Measurements from ENCODE around the gene FBXO24. TPM values are rescaled to one million over a fixed set of nuclear protein-coding genes. Genes with fewer than 3 reads are reported as not detected.

Gene FBXO24
- total and polyA plus RNA-seq, 7 experiments from 2014 or later, result 0.75 to 3.1 (median 2.0) TPM

DNA sequence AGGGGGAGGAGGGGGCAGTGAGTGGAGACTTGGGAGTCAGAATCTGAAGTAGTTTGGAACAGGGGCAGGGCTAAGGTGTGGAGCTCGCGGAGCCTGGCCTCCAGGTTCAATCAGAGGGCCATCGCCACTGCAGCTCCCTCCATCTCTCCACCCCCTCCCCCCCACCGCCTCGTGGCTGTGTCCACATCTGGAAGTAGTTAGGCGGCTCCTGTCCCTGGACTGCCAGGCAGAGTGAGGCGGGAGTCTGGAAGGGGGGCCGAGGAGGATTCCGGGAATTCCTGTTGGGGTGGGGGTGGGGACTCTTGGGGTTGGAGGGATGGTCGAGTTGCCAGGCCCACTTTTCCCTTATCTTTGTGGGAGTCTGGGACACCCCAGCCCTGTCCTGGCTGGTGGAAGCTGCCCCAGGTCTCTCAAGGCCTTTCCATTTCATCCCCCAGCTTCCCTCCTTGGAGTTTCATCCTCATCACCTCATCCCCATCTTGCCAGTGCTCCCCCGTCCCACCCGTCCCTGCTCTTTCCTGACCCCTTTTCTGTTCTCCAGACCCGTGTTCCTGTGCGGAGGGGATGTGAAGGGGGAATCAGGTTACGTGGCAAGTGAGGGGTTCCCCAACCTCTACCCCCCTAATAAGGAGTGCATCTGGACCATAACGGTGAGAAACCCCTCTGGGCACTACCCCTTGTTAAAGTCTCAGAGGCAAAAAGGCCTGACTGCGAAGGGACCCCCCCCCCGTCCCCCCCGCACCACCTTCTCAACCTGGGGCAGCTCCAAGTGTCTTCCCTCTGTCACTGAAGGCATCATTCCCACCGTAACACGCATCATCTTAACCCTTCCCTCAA lies 17.0 kb downstream of the FBXO24 start:
- H3K36me3 ChIP-seq (ENCODE audit: control insufficient read depth in 2 of 3, insufficient read depth in 3 of 3, low read length in 3 of 3), result no peaks in the 10 kb centered on the region
- ATAC-seq (no peak), DNase-seq (no peak)
- H3K9me3 ChIP-seq (ENCODE audit: control insufficient read depth in 2 of 3, low read length in 3 of 3), result no peaks in the 10 kb centered on the region
- peak overlapping the region; percentile 67 for H3K27ac ChIP-seq (ENCODE audit: low read depth, low read length)
- ChIA-PET POLR2A (interaction anchor here (0.7 to 2.6 kb wide), 9 partner anchors 9 to 70 kb away, joined by 3 to 29 read pairs (median 5); partner anchors contain the start of genes FBXO24, LRCH4 and MOSPD3), CTCF (interaction anchor here (0.9 to 1.6 kb wide), 5 partner anchors 13 to 87 kb away, joined by 3 to 6 read pairs (median 3); no protein-coding TSS in a partner anchor)
- Mint-ChIP-seq H3K36me3 (no peaks in the 10 kb centered on the region), H3K27ac (peak overlapping the region; percentile 7 to 92 (median 66)), H3K4me1 (peaks cover 7 to 41% (median 20%) of the 10 kb centered on the region in 7 donors), H3K4me3 (peak overlapping the region; percentile 56 to 94 (median 84)), H3K9me3 (peaks cover 0 to 2% (median 0%) of the 10 kb centered on the region in 11 donors), H3K27me3 (peaks cover 0 to 15% (median 0%) of the 10 kb centered on the region in 5 donors)
- H3K27me3 ChIP-seq (ENCODE audit: control insufficient read depth in 2 of 2, insufficient read depth in 2 of 2, low read length in 2 of 2), result no peaks in the 10 kb centered on the region
- H3K4me3 ChIP-seq (ENCODE audit: low read length), result peak overlapping the region; percentile 66
- peaks cover 6 to 10% of the 10 kb centered on the region in 2 donors for H3K4me1 ChIP-seq (ENCODE audit: control insufficient read depth in 2 of 2, insufficient read depth in 2 of 2, low read length in 2 of 2)
- intact Hi-C loops (cut with micrococcal nuclease), result no loop called here

DNA sequence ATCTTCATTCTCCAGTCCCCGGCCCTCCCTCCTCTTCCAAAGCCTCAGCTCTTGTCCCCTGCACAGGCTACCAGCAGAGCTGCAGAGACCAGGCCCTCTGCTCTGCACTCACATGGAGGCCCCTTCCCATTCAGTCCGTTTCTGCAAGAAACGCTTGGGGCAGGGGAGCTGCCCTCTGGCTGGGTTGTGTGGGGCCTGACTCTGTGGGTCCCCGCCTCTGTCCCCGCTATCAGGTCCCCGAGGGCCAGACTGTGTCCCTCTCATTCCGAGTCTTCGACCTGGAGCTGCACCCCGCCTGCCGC lies 17.5 kb downstream of the FBXO24 start:
- ChIA-PET CTCF (interaction anchor here (0.9 to 1.6 kb wide), 4 partner anchors 15 to 87 kb away, joined by 3 to 6 read pairs (median 3); no protein-coding TSS in a partner anchor), POLR2A (interaction anchor here (0.5 to 2.6 kb wide), 10 partner anchors 9 to 126 kb away, joined by 3 to 29 read pairs (median 4); partner anchors contain the start of genes FBXO24, LRCH4 and MOSPD3)
- peaks cover 0 to 2% (median 0%) of the 10 kb centered on the region in 11 donors for H3K9me3 Mint-ChIP-seq
- Histone ChIP-seq H3K27me3 (ENCODE audit: control insufficient read depth in 2 of 2, insufficient read depth in 2 of 2, low read length in 2 of 2) (no peaks in the 10 kb centered on the region), H3K27ac (ENCODE audit: low read depth, low read length) (peak overlapping the region; percentile 67), H3K4me1 (ENCODE audit: control insufficient read depth in 2 of 2, insufficient read depth in 2 of 2, low read length in 2 of 2) (peaks cover 6 to 10% of the 10 kb centered on the region in 2 donors), H3K9me3 (ENCODE audit: control insufficient read depth in 2 of 3, low read length in 3 of 3) (no peaks in the 10 kb centered on the region), H3K4me3 (ENCODE audit: low read length) (peak overlapping the region; percentile 66), H3K36me3 (ENCODE audit: control insufficient read depth in 2 of 3, insufficient read depth in 3 of 3, low read length in 3 of 3) (no peaks in the 10 kb centered on the region)
- ATAC-seq (peak; percentile 10), DNase-seq (no peak)
- peaks cover 7 to 36% (median 16%) of the 10 kb centered on the region in 7 donors for H3K4me1 Mint-ChIP-seq
- peak overlapping the region; percentile 21 to 92 (median 84) for H3K27ac Mint-ChIP-seq
- peaks cover 0 to 15% (median 0%) of the 10 kb centered on the region in 5 donors for H3K27me3 Mint-ChIP-seq
- H3K36me3 Mint-ChIP-seq, result no peaks in the 10 kb centered on the region
- intact Hi-C loops (cut with micrococcal nuclease), result loop anchor here (1.0 to 2.0 kb wide), 16 partner anchors 9 to 249 kb away; partner anchors contain the start of genes FBXO24 (in 2 of the 2), GNB2 (in 2 of the 2), LRCH4 (in 2 of the 2) and MOSPD3 (in 2 of the 2)
- H3K4me3 Mint-ChIP-seq, result peak overlapping the region; percentile 56 to 94 (median 84)

GRCh38 chr7:100604028-100604975 lies 18.2 kb downstream of the FBXO24 start:
- peak in 8 of 9 donors; percentile 47 to 81 (median 59) for DNase-seq
- CTCF ChIA-PET, result interaction anchor here (0.9 to 1.6 kb wide), 9 partner anchors 10 to 92 kb away, joined by 3 to 6 read pairs (median 3); no protein-coding TSS in a partner anchor
- Histone ChIP-seq H3K27me3 (ENCODE audit: control insufficient read depth in 2 of 2, insufficient read depth in 2 of 2, low read length in 2 of 2) (no peaks in the 10 kb centered on the region), H3K36me3 (ENCODE audit: control insufficient read depth in 2 of 3, insufficient read depth in 3 of 3, low read length in 3 of 3) (no peaks in the 10 kb centered on the region), H3K4me1 (ENCODE audit: control insufficient read depth in 2 of 2, insufficient read depth in 2 of 2, low read length in 2 of 2) (peaks cover 6 to 10% of the 10 kb centered on the region in 2 donors), H3K9me3 (ENCODE audit: control insufficient read depth in 2 of 3, low read length in 3 of 3) (no peaks in the 10 kb centered on the region), H3K27ac (ENCODE audit: low read depth, low read length) (peak overlapping the region; percentile 67), H3K4me3 (ENCODE audit: low read length) (peak overlapping the region; percentile 70)
- intact Hi-C loops (cut with micrococcal nuclease), result loop anchor here (1.0 to 2.0 kb wide), 16 partner anchors 8 to 248 kb away; partner anchors contain the start of genes FBXO24 (in 2 of the 2), GNB2 (in 2 of the 2), LRCH4 (in 2 of the 2) and MOSPD3 (in 2 of the 2)
- H3K27ac Mint-ChIP-seq, result peak overlapping the region; percentile 21 to 92 (median 84)
- H3K36me3 Mint-ChIP-seq, result no peaks in the 10 kb centered on the region
- H3K27me3 Mint-ChIP-seq, result peaks cover 0 to 15% (median 0%) of the 10 kb centered on the region in 5 donors
- ATAC-seq, result peak; percentile 81
- peaks cover 7 to 35% (median 16%) of the 10 kb centered on the region in 7 donors for H3K4me1 Mint-ChIP-seq
- peak overlapping the region; percentile 79 to 94 (median 87) for H3K4me3 Mint-ChIP-seq
- POLR2A ChIA-PET, result interaction anchor here (0.5 to 4.8 kb wide), 13 partner anchors 8 to 127 kb away, joined by 3 to 50 read pairs (median 4); partner anchors contain the start of genes FBXO24, LRCH4 and MOSPD3
- H3K9me3 Mint-ChIP-seq, result peaks cover 0 to 2% (median 0%) of the 10 kb centered on the region in 11 donors

GRCh38 chr7:100604976-100605911 lies 19.1 kb downstream of the FBXO24 start:
- CTCF ChIA-PET, result interaction anchor here (0.9 to 1.4 kb wide), 5 partner anchors 9 to 91 kb away, joined by 3 to 5 read pairs (median 3); no protein-coding TSS in a partner anchor
- Mint-ChIP-seq H3K27ac (peak overlapping the region in 7 of 9 donors; percentile 29 to 78 (median 54)), H3K36me3 (no peaks in the 10 kb centered on the region), H3K4me1 (peaks cover 7 to 35% (median 20%) of the 10 kb centered on the region in 7 donors), H3K4me3 (peak overlapping the region; percentile 79 to 94 (median 87)), H3K27me3 (peaks cover 0 to 18% (median 0%) of the 10 kb centered on the region in 5 donors), H3K9me3 (no peaks in the 10 kb centered on the region)
- peak; percentile 19 for ATAC-seq
- H3K9me3 ChIP-seq (ENCODE audit: control insufficient read depth in 2 of 3, low read length in 3 of 3), result no peaks in the 10 kb centered on the region
- peak in 7 of 9 donors; percentile 41 to 66 (median 43) for DNase-seq
- H3K27ac ChIP-seq (ENCODE audit: low read depth, low read length), result peak overlapping the region; percentile 67
- POLR2A ChIA-PET, result interaction anchor here (0.7 to 4.8 kb wide), 10 partner anchors 10 to 128 kb away, joined by 3 to 50 read pairs (median 3); partner anchors contain the start of genes FBXO24, LRCH4 and POP7
- H3K4me3 ChIP-seq (ENCODE audit: low read length), result peak overlapping the region; percentile 70
- intact Hi-C loops (cut with micrococcal nuclease), result loop anchor here (1.0 to 2.0 kb wide), 16 partner anchors 7 to 248 kb away; partner anchors contain the start of genes FBXO24 (in 2 of the 2), GNB2 (in 2 of the 2), LRCH4 (in 2 of the 2) and MOSPD3 (in 2 of the 2)
- no peaks in the 10 kb centered on the region for H3K27me3 ChIP-seq (ENCODE audit: control insufficient read depth in 2 of 2, insufficient read depth in 2 of 2, low read length in 2 of 2)
- H3K4me1 ChIP-seq (ENCODE audit: control insufficient read depth in 2 of 2, insufficient read depth in 2 of 2, low read length in 2 of 2), result peaks cover 6 to 10% of the 10 kb centered on the region in 2 donors
- H3K36me3 ChIP-seq (ENCODE audit: control insufficient read depth in 2 of 3, insufficient read depth in 3 of 3, low read length in 3 of 3), result no peaks in the 10 kb centered on the region

GRCh38 chr7:100606313-100606712 lies 20.2 kb downstream of the FBXO24 start:
- Histone ChIP-seq H3K27ac (ENCODE audit: low read depth, low read length) (no peak overlapping the region), H3K36me3 (ENCODE audit: control insufficient read depth in 2 of 3, insufficient read depth in 3 of 3, low read length in 3 of 3) (no peaks in the 10 kb centered on the region), H3K4me1 (ENCODE audit: control insufficient read depth in 2 of 2, insufficient read depth in 2 of 2, low read length in 2 of 2) (peaks cover 6 to 10% of the 10 kb centered on the region in 2 donors), H3K27me3 (ENCODE audit: control insufficient read depth in 2 of 2, insufficient read depth in 2 of 2, low read length in 2 of 2) (no peaks in the 10 kb centered on the region), H3K9me3 (ENCODE audit: control insufficient read depth in 2 of 3, low read length in 3 of 3) (no peaks in the 10 kb centered on the region), H3K4me3 (ENCODE audit: low read length) (no peak overlapping the region)
- H3K9me3 Mint-ChIP-seq, result no peaks in the 10 kb centered on the region
- H3K36me3 Mint-ChIP-seq, result no peaks in the 10 kb centered on the region
- peaks cover 7 to 37% (median 23%) of the 10 kb centered on the region in 7 donors for H3K4me1 Mint-ChIP-seq
- intact Hi-C loops (cut with micrococcal nuclease), result no loop called here
- DNase-seq, result no peak
- POLR2A ChIA-PET, result interaction anchor here (0.8 to 4.8 kb wide), 7 partner anchors 9 to 99 kb away, joined by 3 to 50 read pairs (median 3); partner anchors contain the start of genes FBXO24, LRCH4 and POP7
- CTCF ChIA-PET, result interaction anchor here (0.6 kb wide), 1 partner anchor 51 kb away, joined by 3 read pairs; no protein-coding TSS in a partner anchor
- H3K4me3 Mint-ChIP-seq, result peak overlapping the region in 8 of 10 donors; percentile 33 to 94 (median 81)
- peaks cover 0 to 18% (median 0%) of the 10 kb centered on the region in 5 donors for H3K27me3 Mint-ChIP-seq
- H3K27ac Mint-ChIP-seq, result no peak overlapping the region
- no peak for ATAC-seq
